Measurements from ENCODE around the gene ZNF844. TPM values are rescaled to one million over a fixed set of nuclear protein-coding genes. Genes with fewer than 3 reads are reported as not detected.
A peak's percentile ranks its signal among the peaks of the same experiment; 100 is the strongest.

ZNF844 gene
- total and polyA plus RNA-seq, 10 of the 15 experiments (the other 5 are each of a cell fraction or from before 2014, with no cell fraction given) = 0.16 to 1.1 (median 0.70) TPM

DNA sequence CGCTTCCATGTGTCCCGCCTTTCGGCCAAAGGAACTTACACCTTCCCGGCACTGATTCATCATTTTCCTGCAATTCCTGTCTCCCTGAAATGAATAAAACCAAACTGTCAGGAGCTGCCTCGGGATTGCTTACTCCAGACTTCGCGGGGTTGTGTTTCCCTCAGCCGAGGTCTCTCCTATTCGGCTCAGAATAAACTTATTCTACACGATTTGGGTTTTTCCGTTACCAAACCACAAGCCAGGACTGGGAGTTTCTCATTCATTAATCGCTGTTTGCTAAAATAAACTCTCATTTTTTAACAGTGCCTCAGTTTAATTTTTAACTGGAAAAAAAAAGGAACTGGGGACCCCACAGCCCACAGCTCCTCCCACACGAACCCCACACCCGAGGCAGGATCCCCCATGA, 12.4 kb upstream of the ZNF844 start (continued):
- TF ChIP-seq NFIC (IDR thresholded peaks at IDR 0.05; ENCODE audit: low read depth, low read length) = no peak
- no peak for TF ChIP-seq WRNIP1 (IDR thresholded peaks at IDR 0.05; ENCODE audit: borderline replicate concordance, low read depth, low read length)
- TF ChIP-seq MTA2 (IDR thresholded peaks at IDR 0.05; ENCODE audit: low read depth) = peak; percentile 58
- TF ChIP-seq SMC3 (IDR thresholded peaks at IDR 0.05; ENCODE audit: borderline replicate concordance, low read length) = no peak

DNA sequence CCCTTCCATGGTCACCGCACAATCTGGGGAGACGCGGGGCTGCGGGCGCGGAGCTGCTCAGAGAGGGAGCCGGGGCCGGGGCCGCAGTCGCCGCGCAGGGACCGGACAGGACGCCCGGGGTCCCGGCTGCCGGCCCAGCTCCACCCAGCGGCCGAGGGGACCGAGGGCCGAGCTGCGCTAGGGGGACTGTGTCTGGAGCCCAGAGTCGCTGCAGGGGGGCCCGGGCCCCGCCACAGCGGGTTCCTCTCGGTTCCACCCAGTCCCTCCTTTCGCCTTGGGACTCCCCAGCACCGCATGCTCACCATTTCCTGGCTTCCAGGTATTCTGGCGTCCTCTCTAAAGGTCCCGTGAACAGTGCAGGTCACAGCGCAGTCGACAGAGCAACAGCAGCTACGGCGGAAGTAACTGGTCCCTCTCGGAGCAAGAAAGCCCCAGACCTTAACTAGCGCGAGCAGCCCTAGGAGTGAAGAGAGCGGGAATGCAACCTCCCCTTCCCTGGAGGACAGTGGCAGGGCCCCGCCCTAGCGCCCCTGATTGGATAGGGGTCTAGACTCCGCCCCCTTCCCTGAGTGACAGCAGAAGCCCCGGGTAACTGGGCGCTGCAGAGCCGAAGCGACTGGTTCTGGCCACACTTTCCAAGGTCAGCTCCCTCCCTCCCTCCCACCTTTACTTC, 11.9 kb upstream of the ZNF844 start, which contains the start of gene ZNF878:
Gene ZNF878, minus strand, starts transcription at position 465 of the 673 bp plus-strand sequence. Its CDS starts 160 bp downstream, at position 305.
- ChIA-PET CTCF (interaction anchor here (0.6 to 7.3 kb wide), 11 partner anchors 9 to 488 kb away, joined by 3 to 44 read pairs (median 5); partner anchors contain the start of genes ZNF20, ZNF700 and ZNF763), RAD21 (ENCODE audit: unreplicated experiment) (interaction anchor here (1.1 to 3.8 kb wide), 8 partner anchors 53 to 255 kb away, joined by 5 to 22 read pairs (median 8); partner anchors contain the start of genes ZNF20, ZNF700 and ZNF763), POLR2A (interaction anchor here (0.7 to 1.7 kb wide), 6 partner anchors 20 to 128 kb away, joined by 3 to 5 read pairs (median 4); partner anchors contain the start of gene ZNF700), SMC1A (ENCODE audit: uncharacterized antibody, unreplicated experiment) (interaction anchor here (0.8 to 1.9 kb wide), 8 partner anchors 10 to 255 kb away, joined by 3 to 8 read pairs (median 3); partner anchors contain the start of genes ZNF700 and ZNF763)
- FAIRE-seq (peak; percentile 86), DNase-seq (ENCODE audit: low read depth, low spot score) (peak; percentile 67), ATAC-seq (peak; percentile 96)
- H3K4me1 ChIP-seq (ENCODE audit: control insufficient read depth, insufficient read depth, low read length) = no peaks in the 10 kb centered on the region
- 2% methylated on average over 45 of the region's 46 CpGs for WGBS (ENCODE audit: insufficient coverage, insufficient replicate concordance, low lambda C conversion rate, missing lambda C conversion rate)
- H2AFZ ChIP-seq (ENCODE audit: control insufficient read depth, low read depth, low read length) = peak within 1 kb of the TSS; percentile 97
- in situ Hi-C loops (cut with MboI) = no loop called here
- BruUV-seq (replicated peaks) = TSS peak; percentile 84
- no peaks in the 10 kb centered on the region for H3K36me3 ChIP-seq (ENCODE audit: control insufficient read depth in 2 of 2, insufficient read depth in 2 of 2, low read length in 1 of 2)
- H3K79me2 ChIP-seq (ENCODE audit: control insufficient read depth, insufficient read depth, low read length) = peaks cover 1% of the 10 kb centered on the region; the same call in 1 of the 2 replicates
- H4K20me1 ChIP-seq (ENCODE audit: control insufficient read depth, insufficient read depth) = no peaks in the 10 kb centered on the region
- intact Hi-C loops (cut with micrococcal nuclease; ENCODE audit: unreplicated experiment) = loop anchor here (2.0 to 5.0 kb wide), 3 partner anchors 50 to 130 kb away; no protein-coding TSS in a partner anchor
- peak within 1 kb of the TSS; percentile 92 for H3K4me2 ChIP-seq (ENCODE audit: control insufficient read depth, insufficient read depth)
- peak within 1 kb of the TSS; percentile 86 for H3K4me3 ChIP-seq
- H3K27me3 ChIP-seq (replicated peaks in 1 of 2; ENCODE audit: control insufficient read depth in 2 of 2, insufficient read depth in 2 of 2, low read length in 1 of 2) = no peaks in the 10 kb centered on the region
- peaks cover under 1% of the 10 kb centered on the region; the same call in 2 of the 3 replicates for H3K9me3 ChIP-seq (replicated peaks; ENCODE audit: control insufficient read depth, insufficient read depth, low read length)
- peak within 1 kb of the TSS; percentile 67 for H3K27ac ChIP-seq (ENCODE audit: control insufficient read depth, insufficient read depth)
- H3K9ac ChIP-seq (ENCODE audit: control insufficient read depth, insufficient read depth, low read length) = peak within 1 kb of the TSS; percentile 81
- no peak for TF ChIP-seq JUNB (IDR thresholded peaks at IDR 0.05)
- peak; percentile 45; the same call in 1 of the 2 replicates for TF ChIP-seq YY1 (IDR thresholded peaks at IDR 0.05; ENCODE audit: low read depth, low read length)
- TF ChIP-seq MXI1 (IDR thresholded peaks at IDR 0.05; ENCODE audit: low read depth, low read length) = peak; percentile 37; the same call in 1 of the 2 replicates
- no peak for TF ChIP-seq HSF1 (IDR thresholded peaks at IDR 0.05; ENCODE audit: low read depth, low read length)
- TF ChIP-seq ZNF592 (IDR thresholded peaks at IDR 0.05) = no peak
- no peak for TF ChIP-seq MEF2A (IDR thresholded peaks at IDR 0.05; ENCODE audit: insufficient read depth, low read depth, low read length)
- TF ChIP-seq POLR2AphosphoS2 (IDR thresholded peaks at IDR 0.05; ENCODE audit: low read depth, low read length) = peak; percentile 79
- no peak for TF ChIP-seq SPI1 (IDR thresholded peaks at IDR 0.05; ENCODE audit: borderline replicate concordance, insufficient read depth, low read depth, low read length)
- TF ChIP-seq ELK1 (IDR thresholded peaks at IDR 0.05; ENCODE audit: low read depth, low read length) = no peak
- TF ChIP-seq CHD4 (IDR thresholded peaks at IDR 0.05) = no peak
- no peak for TF ChIP-seq ZZZ3 (IDR thresholded peaks at IDR 0.05; ENCODE audit: control insufficient read depth, insufficient read length, low read depth)
